ENCODE results near the gene SLAMF1.
"Not testable (repeated sequence)": the region's sequence is repeated elsewhere in the genome, so short reads cannot be mapped to it uniquely, and the experiment has no call there.

GRCh38 chr1:160562745-160563144 lies 84.1 kb downstream of the SLAMF1 start:
- not testable (repeated sequence) for TF ChIP-seq POLR2A, CTCF (IDR thresholded peaks at IDR 0.05)
